NOMO-1 treated with dmso at 0.1 percent for 144 hours (cell line): ENCODE results near the gene MYADML2.

Experiments
- DNase-seq: peaks from one replicate; lab custom pipeline; 2025; ENCODE audit not compliant: unreplicated experiment; lab: John Stamatoyannopoulos, UW

The MYADML2 gene

GRCh38 chr17:81978524-81979298 is 31.7 kb upstream of the MYADML2 start:
- DNase-seq = no peak

GRCh38 chr17:81977211-81977808 is 30.3 kb upstream of the MYADML2 start, which contains the start of gene ASPSCR1:
Gene ASPSCR1, plus strand, starts transcription at chr17:81977629. Its CDS starts 18 bp downstream, at chr17:81977647.
- DNase-seq = peak; percentile 49

- DNase-seq = no peak
These were observed 29.5 kb upstream of the MYADML2 start for GRCh38 chr17:81976332-81977210.

GRCh38 chr17:81973432-81973831 is 26.4 kb upstream of the MYADML2 start:
- no peak for DNase-seq

- DNase-seq = no peak
These were observed 22.1 kb upstream of the MYADML2 start for GRCh38 chr17:81968850-81969812.

DNA sequence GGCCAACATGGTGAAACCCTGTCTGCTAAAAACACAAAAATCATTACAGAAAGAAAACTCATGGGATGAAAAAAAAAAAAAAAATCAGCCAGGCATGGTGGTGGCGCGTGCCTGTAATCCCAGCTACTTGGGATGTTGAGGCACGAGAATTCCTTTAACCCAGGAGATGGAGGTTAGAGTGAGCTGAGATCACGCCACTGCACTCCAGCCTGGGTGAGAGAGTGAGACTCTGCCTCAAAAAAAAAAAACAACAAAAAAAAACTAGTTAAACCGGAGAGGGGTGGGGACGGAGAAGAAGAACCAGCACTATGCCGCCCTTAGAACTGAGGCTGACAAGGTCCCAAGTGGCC is 21.3 kb upstream of the MYADML2 start:
- DNase-seq = no peak

GRCh38 chr17:81967533-81968395 is 20.7 kb upstream of the MYADML2 start:
- peak; percentile 83 for DNase-seq

DNA sequence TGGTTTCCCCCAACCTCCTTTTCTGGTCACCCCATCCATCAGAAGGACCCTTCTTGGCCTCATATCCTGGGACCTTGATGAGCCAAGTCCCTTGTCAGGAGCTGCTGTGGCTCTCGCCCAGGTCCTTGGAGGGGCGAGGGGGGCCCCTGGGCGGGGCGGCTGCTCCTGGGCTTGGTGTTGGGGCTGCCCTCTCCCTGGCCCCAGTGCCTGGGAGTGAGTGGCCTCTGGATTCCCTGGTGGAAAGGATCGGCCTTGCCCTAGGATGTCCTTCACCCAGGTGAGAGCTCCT is 20.2 kb upstream of the MYADML2 start:
- DNase-seq = no peak

- DNase-seq = peak; percentile 75
These were observed 19.6 kb upstream of the MYADML2 start for GRCh38 chr17:81966343-81967243.

DNA sequence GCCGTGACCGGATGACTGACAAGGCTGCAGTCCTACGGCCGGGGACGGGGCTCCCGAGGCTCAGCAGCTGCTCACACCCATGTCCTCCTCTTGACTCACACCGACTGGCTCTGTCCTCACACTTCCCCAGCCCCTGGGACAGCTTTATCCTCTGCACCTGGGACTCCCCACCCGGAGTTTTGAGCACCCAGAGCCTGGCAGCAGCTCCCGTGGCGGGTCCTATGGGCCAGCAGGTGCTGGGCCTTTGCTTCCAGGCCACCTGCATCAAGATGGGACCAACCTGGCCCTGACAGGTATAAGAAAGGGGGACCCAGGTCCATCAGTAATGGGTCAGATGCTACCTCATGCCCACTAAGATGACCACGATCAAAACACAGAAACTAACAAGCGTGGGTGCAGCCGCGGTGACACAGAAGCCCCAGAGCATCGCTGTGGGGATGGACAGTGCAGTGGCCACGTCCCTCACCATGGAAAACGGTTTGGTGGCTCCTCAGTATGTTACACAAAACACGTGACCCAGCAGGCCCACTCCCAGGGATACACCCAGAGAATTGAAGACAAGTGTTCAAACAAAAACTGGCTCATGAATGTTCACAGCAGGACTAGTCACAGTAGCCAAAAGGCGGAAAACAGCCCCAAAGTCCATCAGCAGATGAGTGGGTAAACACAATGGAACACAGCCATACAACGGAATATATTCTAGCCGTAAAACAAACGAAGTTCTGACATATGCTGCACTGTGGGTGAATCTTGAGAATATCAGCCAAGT is 17.2 kb upstream of the MYADML2 start:
- no peak for DNase-seq

- no peak for DNase-seq
These were observed 15.7 kb upstream of the MYADML2 start for GRCh38 chr17:81962499-81963441.

DNA sequence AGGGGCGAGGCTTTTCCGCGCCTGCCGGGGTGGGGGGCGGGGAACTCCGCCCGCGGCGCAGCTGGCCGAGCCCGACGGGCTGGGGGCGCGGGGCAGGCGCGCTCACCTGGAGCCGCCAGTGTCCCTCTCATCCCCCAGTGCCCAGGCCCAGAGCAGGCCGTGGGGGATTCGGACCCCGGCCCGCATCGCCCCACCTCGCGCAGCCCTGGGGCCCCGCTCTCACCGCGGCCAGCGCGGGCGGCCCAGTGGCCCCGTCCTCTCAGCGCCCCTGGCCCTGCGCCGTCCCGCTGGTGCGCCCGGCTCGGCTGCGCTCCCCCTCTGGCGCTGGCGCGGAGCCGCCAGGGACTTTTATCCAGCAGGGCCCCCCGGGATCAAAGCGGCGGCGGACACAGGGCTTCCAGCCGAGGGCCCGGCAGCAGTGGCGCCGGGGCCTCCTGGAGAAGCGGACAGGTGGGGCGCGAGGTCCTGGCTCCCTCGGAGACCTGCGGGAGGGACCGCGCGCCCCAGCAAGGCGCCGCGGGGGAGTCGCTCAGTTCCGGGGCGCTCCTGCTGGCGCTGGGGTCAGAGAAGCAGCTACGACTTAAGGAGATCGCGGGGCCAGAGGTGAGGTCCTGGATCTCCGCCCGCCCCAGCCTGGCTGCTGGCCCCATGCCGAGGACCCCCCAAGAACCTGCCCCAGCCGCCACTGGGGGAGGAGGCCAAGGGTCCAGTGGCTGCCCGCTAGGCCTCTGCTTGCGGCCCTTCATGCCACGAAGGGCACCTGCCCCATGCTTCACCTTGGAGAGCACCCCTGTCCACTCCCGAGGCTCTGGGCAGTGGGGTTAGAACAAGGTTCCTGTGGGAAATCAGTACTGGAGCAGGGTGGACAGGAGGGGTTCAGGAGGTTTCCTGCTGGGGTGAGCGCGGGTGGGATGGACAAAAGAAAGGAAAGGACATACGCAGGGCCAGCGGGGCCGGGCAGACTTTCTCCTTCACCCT is 14.8 kb upstream of the MYADML2 start:
- no peak for DNase-seq

DNA sequence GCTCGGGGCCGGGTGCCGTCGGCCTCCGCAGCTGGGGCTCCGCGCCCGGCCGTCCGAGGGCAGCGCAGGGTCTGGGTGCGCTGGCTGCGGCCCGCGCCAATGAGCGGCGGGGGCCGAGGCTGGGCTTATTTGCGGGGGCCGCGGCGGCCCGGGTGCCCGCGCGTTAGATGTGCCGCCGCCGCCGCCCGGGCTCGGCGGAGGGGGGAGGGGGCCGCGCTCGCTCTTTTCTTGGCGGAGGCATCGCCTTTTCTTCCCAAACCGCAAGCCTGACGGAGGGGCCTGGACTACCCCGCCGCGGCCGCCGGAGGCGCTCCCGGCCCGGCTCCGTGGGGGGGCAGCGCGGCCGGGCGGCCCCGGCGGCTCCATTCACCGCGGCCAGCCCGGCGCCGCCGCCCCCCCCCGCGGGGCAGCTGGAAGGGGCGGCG is 14.1 kb upstream of the MYADML2 start, which contains the start of gene NOTUM:
NOTUM (minus strand) TSS at position 101 of the 425 bp plus-strand sequence. CDS start 278 bp downstream, outside the sequence.
- no peak for DNase-seq

DNA sequence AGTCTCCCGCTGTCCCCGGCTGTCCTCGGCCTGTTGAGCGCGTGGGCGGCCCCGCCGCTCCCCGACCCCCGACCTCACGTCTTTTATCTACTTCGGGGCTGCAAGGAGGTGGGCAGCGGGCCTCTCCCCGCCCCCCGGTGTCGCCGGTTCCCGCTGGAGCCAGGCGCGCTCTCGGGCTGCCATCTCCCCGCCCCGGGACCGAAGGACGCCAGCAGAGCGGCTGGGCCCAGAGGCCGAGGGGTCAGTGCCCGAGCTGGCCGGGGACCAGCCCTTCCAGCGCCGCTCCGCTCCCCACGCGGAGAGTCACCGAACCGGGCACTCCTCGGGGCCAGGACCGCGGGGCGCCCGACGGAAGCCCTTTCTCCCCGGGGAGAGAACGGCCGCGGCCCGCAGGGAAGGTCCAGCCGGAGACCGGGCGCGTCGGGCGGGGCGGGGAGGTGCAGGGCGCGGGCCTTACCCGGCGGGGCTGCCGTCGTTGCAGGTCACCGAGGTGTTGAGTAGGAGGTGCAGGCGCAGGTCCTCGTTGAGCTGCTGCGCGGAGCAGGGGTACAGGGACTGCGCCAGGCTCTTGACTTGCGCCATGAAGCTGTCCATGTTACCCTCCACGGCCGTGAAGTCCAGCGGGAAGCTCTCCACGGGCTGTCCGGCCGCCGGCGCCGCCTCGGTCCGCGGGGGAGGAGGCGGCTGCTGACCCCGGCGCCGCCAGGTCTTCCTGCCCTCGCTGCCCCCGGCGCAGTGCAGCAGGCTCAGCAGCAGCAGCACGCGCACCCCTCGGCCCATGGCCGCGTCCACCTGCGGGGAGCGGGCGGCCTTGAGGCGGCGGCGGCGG is 13.3 kb upstream of the MYADML2 start:
- DNase-seq = no peak
